NCI-H1092 treated with DMSO at 0.1 percent for 48 hours (cell line): ENCODE results near the gene DCAF8.

Experiments used
- DNase-seq: peaks from one replicate; lab custom pipeline; 2025; lab: John Stamatoyannopoulos, UW

Gene DCAF8

DNA sequence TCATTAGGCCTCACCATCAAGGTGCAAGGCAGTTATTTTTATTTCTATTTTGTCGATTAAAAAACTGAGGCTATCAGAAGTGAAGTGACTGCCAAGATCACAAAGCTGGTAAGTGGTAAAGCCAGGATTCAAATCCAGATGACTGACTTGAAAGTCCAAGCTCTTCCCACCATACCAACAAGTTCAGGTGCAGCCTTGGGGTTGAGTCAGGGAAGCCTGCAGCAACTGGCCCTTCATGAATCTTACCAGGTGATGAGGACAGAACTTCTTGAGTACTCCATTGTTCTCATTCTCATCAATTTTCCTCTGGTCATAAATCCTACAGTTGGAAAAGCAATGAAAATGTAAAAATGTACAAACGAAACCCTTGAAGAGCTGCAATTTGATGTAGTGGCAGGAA, 37.0 kb downstream of the DCAF8 start:
- no peak for DNase-seq

DNA sequence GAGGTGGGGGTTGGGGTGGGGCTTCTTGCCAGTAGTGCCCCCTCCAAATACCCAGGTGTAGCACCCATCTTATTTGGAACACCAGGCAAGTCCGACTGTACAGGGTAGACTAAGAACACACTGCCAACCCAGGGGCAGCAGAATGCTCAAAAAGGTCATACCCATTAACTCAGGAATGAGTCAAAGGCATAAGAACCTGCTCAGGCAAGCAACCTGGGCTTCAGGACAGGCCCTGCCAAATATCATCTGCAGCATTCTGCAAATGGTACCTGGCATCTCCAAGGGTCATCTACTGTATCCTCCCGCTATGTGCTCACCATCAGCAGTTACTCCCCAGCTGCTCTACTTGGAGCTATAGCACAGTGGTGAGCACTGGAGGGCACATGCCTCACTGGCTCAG, 37.7 kb downstream of the DCAF8 start:
- no peak for DNase-seq

DNA sequence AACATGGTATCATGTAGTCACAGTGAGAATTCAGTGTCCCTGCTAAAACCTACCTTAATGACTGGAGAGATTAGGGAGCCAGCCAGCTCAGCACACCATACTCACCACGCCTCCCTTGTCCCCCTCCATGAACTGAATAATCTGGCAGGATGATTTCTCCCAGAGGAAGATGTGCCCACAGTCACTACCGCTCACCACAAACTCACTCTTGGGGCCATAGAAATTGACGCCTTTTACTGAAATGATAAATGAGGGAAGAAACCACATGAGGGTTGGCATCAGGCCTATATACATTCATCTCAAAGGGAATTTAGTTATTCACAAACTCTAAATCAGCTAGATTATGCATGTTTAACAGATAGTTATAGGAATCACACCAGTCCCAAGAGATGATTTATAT, 39.8 kb downstream of the DCAF8 start:
- DNase-seq: no peak

DNA sequence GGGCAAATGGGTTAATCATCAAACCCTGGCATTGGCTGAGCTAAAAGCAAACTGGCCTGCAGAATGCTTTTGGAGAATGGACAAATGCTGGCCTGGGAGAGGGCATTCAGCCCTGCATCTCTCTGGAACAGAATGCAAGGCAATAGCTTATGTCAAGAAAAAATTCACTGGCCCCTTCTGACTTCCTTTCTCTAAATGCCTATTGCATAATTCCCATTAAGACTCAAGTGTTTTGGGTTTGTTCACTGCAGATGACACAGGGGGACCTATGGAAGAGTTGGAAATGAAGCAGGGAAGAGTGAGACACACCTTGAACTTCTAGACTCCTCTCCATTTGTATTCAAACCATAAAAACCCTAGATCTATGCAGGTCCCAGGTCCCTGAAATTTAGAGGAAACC, 41.3 kb downstream of the DCAF8 start:
- DNase-seq: no peak

DNA sequence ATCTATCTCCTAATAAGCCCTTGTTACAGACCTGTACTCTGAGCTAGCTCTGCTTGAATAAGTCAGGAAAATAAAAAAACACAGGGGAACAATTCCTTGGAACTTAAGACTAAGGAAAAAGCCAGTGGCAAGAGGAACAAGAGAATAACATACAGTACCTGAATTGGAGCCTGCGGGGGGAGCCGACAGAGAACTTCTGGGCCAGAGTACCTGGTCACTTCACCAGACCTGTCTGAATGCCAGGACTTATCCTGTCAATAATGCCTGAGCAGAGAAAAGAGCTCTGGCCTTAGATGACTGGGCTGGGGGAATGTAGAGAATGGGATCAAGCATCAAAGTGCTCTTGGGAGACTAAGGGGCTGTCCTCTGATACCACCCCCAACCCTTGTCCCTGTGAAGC, 42.0 kb downstream of the DCAF8 start:
- DNase-seq: no peak

DNA sequence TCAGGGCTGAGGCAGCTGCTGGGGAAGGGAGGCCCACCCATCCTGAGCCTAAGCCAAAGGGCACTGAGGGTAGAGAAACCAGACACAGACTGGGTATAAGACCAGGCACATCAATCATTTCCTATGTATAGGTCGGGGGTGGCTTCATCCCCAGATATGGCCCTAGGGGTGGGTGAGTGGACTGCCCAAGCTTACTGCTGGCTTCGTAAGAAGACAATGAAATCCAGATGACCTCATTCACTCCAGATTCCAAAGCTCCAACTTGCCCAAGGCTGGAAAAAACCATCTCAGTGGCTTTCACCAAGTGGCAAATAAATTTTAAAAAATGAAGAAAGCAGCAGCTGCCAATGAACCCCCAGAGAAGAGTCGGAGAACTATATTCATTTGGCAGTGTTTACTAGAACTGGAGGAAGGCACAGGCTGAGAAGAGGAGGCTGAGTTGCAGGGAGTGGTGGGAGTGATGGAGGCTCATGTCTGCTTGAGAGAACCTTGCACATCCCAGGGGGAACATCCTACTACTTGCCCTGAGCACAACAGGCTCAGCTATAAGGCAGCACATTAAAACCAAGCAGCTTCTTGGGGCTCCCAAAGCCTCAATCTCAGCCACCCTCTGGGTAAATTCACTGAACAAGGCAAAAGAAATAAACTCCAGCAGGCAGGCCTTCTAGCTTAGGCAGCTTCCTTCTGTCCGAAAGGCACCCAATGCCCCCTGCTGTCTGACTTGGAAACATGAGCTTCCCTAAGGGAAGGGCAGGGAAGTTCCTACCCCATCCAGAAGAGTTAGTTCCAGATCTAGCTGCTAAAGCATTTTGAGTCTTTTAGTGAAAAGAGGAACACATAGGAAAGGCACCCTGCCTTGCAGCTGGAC, 43.1 kb downstream of the DCAF8 start:
- DNase-seq: peak; percentile 22

DNA sequence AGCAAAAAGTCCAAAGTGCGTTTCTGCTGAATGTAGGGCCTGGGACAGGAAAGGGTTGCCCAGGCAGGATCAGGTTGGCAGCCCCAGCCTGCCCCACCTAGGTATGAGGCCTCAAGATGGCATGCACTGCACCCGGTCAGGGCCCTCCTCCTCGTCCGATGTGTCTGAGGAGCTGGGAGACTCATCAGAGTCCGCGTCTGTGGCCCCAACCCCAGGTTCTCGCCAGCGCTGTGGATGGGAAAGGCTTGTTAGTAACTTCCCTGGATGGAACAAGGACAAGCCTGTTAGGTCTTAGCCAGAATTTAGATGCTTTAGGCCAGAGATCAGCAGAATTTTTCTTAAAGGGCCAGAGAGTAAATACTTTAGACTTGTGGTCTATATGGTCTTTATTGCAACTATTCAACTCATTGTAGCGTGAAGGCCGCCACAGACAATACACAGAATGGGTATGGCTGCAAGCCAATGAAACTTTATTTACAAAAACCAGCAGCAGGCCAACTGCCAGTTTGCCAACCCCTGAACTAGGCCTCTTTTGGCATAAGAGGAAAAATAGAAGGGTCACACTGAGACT, 44.8 kb downstream of the DCAF8 start:
- DNase-seq: peak; percentile 30

DNA sequence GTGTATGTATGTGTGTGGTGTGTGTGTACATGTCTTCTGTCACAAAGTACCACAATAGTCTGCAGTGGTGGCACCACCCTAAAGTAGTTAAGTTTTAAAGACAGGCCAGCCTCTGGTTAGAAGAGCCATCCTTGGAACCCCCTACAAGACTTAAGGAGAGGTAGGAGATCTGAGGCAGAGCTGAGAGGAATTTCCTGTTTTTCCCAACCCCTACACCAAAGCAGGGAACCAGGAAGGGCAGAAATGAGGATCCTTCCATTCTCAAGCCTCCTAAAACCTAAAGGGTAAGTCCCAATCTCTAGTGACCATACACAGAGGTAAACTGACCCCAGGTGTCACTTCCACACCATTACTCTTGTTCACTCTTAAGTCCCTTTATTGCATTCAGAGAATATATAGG, 46.0 kb downstream of the DCAF8 start:
- DNase-seq: no peak

DNA sequence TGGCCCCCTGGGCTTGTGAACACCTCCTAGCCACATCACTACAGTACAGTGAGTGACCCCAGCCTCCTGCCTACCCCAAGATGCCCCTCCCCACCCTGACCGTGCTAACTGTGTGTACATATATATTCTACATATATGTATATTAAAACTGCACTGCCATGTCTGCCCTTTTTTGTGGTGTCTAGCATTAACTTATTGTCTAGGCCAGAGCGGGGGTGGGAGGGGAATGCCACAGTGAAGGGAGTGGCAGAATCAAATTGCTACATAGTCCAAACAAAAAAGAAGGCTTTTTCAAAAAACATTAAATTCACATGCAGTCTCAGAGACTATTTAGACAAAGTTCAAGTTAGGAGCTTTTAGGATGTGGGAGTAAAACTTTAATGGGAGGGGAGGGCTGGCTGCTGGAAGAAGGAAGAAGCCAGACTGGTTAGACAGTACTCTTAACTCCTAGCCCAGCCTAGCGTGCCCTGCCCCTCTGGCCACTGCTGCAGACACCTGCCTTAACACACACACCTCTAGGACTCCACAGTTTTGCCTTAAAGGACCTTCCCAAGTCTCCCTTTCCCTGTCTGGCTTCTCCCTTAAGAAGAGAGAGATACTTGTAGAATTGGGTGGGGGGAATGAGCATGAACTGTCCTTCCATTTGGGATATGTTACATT, 47.7 kb downstream of the DCAF8 start:
- DNase-seq: no peak

DNA sequence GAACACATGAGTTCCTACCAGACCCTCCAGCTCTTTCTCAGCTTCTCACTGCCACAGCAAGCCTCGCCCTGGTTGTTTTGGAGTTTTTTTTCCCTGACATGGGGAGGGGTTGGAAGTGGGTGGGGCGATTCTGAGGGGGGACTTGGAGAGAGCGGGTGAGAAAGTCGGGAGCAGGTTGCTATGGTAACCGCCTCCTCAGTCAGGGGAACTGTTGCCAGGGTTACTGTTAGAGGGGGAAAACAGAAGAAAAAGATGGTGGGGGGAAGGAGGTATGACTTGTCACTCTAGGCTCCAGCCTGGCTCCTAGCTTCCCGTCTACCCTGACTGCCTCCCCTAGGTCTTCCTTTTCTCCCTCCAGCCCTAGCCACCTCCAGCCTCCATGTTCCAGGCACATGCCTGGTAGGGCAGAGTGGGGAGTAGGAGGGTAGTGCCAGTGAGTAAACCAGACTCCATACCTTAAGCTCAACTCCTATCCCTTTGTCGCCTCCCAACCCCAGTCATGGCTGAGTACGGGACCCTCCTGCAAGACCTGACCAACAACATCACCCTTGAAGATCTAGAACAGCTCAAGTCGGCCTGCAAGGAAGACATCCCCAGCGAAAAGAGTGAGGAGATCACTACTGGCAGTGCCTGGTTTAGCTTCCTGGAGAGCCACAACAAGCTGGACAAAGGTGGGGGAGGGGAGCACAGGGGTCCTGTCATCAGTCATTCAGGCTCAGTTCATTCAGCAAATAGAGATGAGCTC, 51.1 kb downstream of the DCAF8 start:
- DNase-seq: no peak

DNA sequence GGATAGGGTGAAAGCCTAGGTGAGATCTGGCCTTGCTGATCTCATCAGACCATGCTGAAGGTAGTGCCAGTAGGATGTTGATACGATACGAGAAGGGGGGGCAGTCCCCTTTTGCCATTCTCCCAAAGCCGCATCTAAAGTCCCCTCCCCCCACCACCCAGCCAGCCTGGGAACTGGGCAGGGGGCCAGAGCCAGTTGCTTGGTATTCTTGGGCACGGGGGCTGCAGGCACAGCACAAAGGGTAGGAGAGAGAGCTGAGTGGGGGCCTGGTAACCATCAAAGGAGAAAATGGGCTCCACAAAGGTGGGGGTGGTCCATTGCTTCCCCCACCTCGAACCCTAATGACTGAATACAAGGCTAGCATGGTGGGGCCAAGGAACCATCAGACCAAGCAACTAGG, 51.8 kb downstream of the DCAF8 start:
- no peak for DNase-seq

DNA sequence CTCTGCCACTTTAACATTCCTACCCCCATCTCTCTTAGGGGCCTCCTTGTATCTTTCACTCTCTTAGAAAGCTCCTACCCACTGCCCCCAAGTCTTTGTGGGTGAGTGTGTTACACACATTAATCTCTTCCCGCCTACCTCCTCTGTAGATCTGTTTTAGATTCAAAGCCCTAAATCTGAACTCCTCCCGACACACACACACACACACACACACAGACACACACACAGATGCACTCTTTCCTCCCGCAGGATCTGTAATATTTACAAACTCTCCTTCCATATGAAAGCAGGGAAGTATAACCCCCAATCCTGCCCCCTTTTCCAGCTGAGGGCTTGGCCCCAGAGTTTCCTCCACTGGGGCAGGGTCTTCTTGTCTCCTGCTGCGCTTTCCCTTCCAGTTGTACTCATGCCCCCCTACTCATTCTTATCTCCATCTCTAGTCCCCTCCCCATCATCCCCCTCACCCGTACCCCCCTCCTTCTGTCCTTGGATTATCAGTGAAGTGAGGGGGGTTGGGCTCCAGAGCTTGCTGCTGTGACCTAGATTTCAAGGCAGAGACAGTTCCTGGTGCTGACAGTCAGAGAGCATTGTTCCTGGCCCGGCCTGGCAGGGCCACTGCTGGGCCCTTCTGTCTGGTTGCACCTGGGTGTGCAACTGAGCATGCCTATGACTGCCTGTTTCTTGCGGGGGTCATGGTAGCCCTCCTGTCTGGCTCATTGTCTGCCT, 52.9 kb downstream of the DCAF8 start:
- no peak for DNase-seq

DNA sequence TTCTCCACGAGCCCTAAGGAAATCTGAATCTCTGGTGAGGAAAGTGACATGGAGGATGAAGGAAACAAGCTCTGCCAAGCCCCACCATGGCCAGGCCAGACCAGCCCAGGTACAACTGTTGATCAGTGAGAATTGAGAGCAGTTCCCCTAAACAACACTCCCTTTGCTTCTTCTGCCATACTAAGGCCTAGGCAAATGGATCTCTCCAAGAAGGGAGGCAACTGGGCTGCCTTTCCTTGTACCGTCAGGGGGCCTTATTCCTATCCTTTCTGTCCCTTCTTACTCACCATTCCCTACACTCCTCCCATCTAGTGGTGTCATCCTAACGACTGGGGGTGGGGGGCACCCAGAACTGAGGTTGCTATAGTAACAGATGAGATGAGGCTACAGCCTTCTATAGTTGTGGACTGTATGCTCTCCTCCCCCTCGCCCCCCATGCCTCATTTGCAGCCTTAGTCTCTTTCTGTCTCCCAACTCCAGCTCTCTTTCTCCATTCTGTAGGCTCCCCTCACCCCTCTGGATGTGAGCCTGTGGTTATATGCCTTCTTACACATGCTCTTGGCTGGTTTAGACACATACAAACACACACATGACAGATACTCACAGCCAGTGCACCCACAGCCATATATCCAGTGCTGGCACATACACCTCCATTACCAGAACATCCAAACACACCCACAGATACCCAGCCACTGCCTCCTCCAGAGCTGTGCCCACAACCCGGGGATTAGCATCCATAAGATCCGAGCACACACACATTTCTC, 53.6 kb downstream of the DCAF8 start:
- DNase-seq: no peak

DNA sequence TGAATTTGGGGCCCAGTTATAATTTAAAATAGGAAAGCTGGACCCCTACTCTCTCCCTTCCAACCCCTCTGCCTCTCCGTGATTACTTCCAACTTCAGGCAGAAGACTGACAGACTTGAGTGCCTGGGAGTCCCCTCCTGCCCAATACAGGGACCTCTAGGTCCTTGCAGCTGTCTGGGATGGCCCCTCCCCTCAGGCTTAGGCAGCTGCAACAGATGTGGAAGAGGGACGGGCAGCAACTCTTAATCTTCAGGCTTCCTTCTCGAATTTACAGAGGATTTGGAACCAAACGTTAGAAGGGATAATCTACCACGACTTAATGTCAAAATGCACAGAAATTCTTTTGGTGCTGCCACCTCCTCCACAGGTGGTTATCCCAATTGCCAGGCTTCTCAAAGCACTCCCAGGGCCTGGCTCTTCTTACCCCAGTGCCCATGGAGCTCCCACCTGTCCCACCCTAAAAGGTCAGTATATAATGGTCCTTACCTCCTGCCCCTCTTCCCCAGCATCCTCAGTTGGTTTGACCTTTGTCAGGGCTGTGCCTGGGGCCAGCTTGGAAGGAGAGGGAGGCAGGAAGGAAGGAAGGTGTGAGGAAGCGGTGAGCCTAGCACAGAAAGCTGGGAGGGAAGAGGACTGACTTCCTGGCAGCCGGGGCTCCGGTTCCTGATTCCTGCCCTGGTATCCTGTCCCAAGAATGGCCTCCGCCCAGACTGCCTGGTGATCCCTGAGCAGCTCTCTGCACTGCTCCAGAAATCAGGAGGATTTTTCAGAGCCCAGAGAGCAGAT, 54.4 kb downstream of the DCAF8 start:
- no peak for DNase-seq

DNA sequence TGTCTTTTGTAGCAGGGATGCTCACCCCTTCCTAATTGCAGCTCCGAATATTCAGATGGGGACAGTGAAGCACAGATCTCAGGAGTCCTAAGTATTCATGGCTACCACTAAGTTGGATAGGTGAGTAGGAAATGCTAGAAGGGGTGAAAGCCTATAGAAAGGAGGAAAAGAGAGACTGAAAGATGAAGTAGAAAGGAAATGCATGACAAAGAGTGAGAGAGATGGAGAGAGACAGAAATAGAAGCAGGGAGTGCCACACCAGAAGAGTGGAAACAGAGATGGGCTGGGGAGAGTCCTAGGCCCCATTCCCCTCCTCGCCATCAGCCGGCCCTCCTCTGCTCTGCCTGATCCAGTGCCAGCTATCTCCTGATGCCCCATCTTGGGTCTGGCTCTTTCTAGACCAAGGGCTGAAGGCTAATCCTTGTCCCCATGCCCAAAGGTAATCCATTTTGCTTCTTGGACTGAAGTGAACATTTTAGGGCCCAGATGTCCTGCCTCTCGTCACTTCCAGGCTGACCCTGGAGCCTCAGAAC, 55.2 kb downstream of the DCAF8 start:
- no peak for DNase-seq

DNA sequence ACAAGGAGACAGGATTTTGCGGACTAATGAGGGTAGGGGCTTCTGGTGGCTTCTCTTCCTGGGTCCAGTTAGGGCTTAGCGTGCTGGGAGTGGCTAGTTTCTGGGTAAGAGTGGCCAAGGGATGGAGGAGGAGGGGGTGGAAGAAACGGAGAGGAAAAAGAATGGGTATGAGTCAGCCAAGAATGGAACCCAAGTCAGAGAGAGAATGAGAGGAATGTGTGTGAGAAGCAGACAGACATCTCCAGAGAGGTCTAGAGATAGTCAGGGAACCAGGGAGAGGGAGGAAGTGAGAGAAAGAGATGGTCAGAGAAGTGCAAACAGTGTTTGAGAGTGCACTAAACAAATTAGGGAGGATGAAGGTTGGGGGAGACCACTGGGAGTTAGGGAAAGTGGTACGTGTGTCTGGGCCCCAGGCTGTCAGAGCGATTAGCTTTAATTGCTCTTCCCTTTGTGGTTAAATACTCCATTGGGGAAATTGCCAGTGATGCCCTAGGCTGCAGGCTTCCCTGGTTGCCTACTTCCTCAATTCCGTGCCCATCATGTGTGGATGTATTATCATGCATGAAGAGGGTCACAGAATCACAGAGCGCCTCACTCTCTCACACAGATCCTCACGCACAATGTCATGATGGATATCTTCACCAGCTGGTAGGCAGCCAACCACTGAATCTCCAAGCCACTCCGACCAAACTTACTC, 55.8 kb downstream of the DCAF8 start:
- DNase-seq: no peak

DNA sequence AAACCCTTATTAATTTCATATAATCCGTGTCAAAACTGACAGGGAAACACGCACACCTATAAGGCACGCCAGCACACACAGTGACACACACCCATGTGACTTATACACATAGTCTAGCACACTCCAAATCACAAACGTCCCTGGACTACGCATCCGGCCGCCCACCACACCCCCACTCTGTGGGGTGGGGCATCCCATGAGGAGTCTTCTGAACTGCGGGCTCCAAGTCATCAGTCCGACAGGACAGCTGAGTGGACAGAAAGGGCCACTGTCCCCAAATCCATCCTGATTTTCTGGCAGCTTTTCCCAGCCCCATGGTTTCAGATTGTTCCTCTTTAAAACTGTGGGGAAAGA, 56.3 kb downstream of the DCAF8 start:
- no peak for DNase-seq

DNA sequence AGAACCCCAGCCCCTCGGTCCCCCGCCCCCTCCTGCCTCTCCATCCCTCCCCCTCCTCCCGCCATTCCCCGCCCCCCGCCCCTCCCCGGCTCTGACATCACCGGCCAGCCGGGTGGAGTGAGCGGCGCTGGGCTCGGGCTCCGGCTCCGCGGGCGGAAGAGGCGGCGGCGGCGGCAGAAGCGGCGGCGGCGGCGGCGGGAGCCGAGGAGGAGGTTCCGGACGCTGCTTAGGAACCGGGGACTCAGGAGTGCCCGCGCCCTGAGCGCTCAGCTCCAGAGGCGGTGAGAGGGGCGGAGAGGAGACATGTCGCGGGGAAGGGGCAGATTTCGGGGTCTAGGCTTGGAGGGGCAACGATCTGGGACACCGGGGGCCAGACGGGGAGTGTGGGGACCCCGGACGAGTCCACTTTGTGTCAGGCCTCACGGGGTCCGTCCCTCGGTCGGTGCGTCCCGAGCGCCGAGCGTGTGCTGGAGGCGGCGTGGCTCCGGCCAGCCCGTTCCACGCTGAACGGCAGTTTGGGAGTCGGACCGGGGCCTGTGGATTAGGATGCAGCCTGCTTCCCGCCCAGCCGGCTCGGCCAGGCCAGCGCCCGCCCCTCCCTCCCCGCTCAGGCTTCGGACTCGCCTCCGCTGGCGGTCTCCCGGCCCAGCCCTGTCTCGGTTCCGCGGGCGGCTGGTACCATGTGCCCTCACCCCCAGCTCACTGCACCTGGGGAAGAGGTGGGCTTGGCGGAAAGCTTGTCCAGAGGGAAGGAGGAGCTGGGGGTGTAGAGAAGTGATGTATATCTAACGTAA, 56.9 kb downstream of the DCAF8 start, which contains the start of gene PEA15:
TSS of gene PEA15 (plus strand) at position 143 of the 794 bp plus-strand sequence. CDS start 6,161 bp downstream, outside the sequence.
- DNase-seq: peak; percentile 39
